Stromal cell of bone marrow (primary cell): Measurements from ENCODE around the gene PRKCE.
A peak's percentile ranks its signal among the peaks of the same experiment; 100 is the strongest.

Experiments
- DNase-seq: peaks from one replicate; pipeline ENCODE4 v3.0.0-alpha.2; 2012; ENCODE audit warnings: low read depth

The PRKCE gene

DNA sequence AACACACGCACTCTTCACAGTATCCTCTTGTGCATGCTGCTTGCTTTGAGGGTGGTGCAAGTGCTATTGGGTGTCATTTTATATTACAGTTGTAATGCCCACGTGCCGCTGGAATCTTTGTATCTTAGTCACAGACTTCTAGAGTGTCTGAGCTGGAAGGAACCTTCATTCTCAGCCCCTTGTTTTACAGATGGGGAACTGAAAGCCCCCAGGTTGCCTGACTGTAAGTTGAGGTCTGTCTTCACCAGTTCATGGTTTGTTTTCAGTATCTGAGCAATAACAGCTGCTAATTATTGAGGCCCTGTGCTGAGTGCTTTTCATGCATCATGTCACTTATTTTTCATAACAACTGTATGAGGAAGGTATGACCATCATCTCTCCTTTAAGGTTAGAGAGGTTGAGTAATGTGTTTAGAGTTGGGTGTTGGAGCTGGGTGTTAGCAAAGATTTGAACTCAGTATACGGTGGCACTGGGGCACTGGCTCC lies 77.0 kb downstream of the PRKCE start:
- no peak for DNase-seq

DNA sequence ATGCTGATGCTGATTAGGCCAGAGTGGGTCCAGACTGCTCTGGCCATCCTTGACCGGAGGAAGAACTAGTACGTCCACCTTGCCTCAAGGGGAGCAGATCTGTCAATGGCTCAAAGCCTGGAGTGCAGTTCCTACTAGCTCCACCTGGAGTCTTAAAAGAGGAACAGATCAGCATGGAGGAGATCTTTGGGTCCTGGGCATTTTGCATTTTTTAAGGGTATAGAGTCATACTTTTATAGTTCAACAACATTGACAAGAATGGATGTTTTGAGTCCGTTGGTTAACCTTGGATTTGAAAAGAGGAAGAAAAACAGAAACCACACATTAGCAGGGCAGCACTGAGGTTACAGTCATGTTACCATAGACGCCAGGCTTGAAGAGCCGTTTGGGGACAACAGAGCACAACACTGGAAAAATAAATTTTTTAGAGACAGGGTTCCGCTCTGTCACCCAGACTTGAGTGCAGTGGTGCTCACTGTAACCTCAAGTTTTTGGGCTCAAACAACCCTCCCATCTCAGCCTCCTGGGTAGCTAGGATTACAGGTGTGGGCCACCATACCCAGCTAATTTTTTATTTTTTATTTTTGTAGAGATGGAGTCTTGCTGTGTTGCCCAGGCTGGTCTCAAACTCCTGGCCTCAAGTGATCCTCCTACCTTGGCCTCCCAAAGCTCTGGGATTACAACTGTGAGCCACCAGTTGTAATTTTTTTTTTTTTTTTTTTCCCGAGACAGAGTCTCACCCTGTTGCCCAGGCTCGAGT lies 78.5 kb downstream of the PRKCE start:
- DNase-seq, result no peak

- no peak for DNase-seq
Observed at GRCh38 chr2:45731141-45731540, 79.7 kb downstream of the PRKCE start.

DNA sequence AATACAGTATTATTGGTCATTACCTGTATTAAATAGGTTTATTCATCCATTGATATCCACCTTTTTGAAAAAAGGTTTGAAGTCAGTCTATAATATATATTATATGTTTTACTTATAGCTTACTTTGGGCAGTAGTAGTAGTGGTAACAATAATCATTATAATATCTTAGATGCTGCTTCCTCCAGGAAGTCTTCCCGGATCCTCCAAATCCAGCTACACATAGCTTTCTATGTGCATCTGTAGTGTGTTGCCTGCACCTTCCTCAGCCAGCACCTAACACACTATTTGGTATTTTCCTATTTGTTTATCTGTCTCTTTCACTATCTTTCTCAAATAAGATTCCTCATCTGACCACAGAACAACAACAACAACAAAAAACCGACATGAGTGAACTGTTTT lies 81.0 kb downstream of the PRKCE start:
- DNase-seq, result no peak

DNA sequence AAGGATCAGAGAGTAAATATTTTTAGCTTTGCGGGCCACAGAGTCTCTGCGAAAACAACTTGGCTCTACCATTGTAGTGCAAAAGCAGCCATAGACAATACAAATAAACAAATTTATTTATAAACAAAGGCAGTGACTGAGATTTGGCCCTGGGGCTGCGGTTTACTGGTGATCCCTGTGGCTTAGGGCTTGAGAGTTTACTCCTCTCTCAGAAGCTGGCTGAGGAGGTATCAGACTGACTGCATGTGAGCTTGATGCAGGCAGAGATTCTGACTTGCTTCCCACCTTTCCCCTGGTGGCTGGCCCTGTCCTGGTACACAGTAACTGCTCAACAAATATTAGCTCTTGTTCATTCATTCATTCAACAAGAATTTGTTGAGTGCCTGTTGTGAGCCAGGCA lies 81.5 kb downstream of the PRKCE start:
- DNase-seq, result no peak

GRCh38 chr2:45734336-45734735 lies 82.9 kb downstream of the PRKCE start:
- no peak for DNase-seq

- DNase-seq, result no peak
Observed at GRCh38 chr2:45734952-45735351, 83.5 kb downstream of the PRKCE start.

DNA sequence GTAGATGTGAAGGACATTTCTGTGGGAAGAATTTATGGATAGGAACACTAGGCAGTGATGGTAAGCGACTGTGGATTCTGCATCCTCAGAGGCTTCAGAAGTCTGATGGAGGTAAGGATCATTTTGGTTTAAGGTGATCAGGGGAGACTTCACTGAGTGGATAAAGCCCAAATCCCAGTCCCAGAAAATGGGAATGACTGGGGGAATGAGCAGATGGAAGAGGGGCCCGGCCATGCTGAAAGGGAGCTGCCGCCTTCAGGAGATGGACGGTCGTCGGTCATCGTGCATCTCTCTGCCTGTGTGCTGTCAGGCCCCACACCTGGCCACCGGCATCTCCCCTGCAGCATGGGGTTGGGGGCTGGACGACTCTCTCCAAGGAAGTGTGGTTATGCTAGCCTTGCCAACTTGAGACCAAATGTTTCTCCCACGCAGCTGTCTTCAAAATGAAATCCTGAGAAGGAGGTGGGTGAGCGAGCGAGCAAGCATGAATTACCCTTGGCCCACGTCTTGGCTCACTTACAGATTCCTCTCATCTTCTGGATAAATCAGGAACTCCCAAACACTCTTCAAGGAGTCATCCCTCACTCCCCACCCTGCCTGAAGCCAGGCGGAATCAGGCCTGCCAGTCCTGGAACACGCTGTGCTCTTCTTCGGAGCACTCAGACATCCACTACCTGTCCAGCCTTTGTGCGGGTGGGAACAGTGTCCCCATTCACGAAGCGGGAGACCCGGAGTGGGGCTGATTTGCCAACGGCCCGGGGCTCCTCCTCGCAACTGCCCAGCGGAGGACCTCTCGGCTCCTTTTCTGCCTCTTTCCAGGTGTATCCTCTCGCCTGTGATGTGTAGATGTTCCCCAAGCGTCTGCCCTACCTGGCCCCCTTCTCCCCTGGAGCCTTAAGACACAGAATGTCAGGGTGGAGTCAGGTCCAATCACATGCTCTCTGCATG lies 85.6 kb downstream of the PRKCE start:
- no peak for DNase-seq

DNA sequence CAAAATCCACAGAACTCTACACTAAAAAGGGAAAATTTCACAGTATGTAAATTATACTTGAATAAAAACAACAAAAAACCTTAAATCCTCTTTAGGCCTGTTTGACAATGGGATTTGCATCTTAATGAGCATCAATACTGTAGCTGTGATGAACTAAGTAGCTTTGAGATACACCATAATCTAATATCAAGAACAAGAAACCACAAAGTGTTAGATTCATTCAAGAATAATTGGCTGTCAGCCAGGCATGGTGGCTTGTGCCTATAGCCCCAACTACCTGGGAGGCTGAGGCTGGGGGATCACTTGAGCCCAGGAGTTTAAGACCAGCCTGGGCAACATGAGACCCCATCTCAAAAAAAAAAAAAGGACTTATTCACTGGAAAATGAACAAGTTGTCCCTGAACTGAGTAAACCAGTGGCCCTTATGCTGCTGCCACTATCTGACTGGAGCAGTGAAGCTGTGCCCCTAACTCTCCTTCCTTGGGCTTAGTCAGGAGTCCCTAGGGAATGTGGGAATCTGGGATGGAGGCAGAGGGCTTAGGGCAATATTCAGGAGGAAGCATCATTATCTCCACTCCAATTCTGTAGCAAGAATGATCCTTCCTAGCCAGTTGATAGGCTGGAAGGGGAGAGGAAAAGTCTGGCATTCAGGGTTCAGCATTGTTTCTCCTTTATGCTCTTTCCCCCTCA lies 88.5 kb downstream of the PRKCE start:
- no peak for DNase-seq

DNA sequence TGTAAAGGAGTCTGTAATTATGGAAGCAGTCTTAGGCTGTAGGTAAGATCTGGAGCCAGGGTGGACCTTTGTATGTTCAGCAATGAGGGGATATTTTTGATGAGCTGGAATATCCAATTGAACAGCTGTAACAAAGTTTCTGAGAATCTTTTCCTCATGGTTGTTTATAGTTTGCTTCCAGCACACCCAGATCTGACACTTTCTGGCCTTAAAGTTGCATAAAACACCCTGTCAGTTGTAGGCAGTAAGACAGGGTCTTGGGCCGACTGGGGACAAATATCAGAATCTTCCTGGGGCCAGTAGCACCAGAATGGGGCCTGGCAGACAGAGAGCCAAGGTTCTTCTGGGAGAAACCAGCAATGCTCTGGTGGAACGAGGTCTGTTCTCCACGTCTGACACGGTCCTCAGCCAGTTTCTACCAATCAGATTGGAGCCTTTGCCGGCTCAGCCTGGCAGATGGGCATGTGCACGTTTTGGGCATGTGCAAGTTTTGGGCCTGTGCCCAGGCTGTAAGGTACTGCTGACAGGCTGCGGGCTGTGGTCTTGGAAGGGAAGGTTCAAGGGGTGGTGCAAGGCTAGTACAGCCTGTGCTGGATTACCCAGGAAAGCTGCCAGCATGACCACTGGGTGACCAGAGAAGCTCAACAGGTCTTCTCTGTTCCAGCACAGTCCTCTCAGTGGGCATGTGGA lies 89.8 kb downstream of the PRKCE start:
- no peak for DNase-seq

DNA sequence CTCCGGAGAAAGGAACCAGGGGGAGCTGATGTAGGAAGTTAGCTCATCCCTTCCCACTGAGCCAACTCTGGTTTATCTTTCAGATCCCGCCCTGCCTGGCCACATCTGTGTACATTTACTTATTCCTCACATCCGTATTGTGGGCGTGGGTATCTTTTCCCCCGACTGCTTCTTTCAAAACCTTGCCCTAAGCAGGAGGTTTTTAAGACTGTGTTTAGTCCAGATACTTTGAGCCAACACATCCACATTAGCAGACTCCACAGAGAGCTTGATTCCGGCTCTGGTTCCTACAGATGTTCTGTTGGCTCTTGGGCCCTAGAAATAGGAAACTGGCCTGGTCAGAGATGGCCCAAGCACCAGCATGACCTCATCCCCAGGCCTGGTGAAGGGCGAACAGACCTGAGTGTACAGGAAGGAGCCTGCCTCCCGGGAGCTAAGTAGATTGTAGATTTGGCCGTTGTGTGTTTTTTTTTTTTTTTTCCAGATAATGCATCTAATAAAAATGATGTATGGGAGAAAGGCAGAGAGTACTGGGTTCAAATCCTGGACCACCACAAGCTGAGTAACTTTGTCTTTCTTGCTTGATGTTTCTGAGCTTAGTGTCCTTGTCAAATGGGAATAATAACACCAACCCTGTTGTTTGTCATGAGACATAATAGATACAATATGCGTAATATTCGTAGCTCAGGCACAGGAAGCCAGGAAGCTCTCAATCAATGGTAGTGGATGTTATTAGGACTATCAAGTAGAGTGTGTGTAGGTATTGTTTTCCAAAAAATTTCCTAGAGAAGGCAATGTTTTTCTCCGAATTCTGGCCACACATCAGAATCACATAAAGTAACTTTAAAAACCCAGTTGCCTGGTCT lies 92.3 kb downstream of the PRKCE start:
- peak; percentile 35 for DNase-seq

GRCh38 chr2:45745231-45745630 lies 93.8 kb downstream of the PRKCE start:
- DNase-seq, result no peak

- DNase-seq, result no peak
Observed at GRCh38 chr2:45746888-45747287, 95.4 kb downstream of the PRKCE start.

GRCh38 chr2:45747363-45747762 lies 95.9 kb downstream of the PRKCE start:
- no peak for DNase-seq

DNA sequence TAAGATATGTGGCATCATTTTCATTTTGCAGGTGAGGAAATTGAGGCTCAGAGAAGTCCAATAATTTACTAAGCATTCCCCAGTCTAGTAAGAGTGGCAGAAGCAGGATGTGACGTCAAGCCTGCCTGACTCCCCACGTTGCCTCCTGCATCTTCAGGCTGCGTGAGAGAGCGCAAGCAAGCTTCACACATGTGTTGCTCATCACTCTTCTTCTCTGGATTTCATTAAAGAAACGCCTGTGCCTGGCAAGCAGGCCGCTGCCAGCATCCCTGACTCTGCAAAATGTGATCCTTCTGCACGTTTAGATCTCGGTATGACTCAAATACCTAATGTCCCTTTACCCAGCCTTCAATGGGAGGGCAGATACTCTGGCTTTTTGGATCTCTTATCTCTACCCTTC lies 96.8 kb downstream of the PRKCE start:
- DNase-seq, result peak; percentile 78

DNA sequence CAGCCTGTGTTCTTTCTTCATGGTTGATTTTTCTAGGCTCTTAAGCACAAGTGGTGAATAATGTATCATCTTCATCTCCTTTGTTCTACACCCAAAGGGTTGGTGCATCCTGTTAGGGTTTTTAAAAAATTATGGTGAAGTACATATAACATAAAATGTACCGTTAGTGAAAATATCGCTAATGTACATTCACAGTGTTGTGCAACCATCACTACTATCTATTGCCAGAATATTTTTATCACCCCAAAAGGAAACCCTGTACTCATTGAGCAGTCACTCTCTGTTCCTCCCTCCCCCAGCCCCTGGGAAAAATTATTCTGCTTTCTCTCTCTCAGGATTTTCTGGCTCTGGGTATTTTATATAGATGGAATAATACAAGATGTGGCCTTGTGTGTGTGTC lies 98.5 kb downstream of the PRKCE start:
- no peak for DNase-seq

- DNase-seq, result no peak
Observed at GRCh38 chr2:45750484-45750883, 99.0 kb downstream of the PRKCE start.

DNA sequence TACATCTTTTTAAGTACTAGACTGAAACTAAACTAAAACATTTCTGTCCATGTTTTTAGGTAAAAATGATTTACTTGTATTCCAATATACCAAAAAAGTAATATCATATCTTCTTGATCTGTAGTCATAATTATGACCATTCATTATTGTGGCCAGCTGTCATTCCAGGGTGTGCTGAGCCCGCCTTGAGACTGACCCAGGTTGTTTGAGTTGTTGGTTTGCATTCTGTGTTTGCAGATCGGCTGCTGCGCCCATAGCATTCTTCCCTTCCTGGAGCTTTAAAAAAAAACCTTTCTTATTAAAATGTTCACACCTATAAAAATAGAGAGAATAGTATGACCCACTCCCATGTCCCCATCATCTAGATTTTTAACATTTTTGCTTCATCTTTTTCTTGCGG lies 101.9 kb downstream of the PRKCE start:
- no peak for DNase-seq

DNA sequence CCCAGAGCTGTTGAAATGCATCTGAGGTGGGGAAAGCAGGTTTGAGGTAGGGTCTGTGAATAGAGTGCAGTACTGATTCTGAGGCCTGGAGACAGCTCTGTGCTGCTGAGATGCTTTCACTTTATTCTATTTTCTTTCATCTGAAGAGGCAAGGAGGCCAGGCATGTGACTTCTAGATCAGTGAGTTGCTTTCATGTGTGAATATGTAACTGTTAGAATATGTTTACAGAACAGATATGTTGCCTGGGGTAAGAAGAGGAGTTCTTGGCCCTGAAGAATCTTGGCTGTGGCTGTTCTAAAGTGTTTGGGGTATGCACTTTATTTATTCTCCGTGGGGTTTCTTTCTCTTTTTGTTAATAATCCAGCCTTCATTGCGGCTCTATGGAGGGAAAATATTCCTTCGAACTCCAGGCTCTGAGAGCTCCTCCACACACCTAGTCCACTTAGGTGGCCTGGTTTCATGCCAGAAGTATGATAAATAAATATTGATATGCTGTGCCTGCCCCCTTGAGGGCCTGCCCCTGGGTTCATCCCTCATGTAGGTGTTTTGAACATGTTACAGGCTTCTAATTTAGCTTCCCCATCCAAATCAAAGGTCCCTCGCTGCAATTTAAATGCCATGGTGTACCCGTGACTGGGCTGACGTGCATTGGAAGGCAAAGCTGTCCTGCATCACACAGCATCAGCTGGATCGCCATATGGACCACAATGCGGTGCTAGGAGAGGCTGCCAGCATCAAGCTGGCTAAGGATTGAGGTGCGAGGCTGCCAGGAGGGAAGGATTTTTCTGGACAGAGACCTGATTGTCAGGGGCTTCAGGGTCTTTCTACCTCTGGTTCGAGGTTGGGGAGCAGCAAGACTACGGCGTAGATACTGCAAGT lies 102.9 kb downstream of the PRKCE start:
- DNase-seq, result no peak
